Myocyte (in vitro differentiated cells): ENCODE results near the gene ACOXL. TPM values are rescaled to one million over a fixed set of nuclear protein-coding genes. Genes with fewer than 3 reads are reported as not detected.
"Not testable (repeated sequence)": the region's sequence is repeated elsewhere in the genome, so short reads cannot be mapped to it uniquely, and the experiment has no call there.

Experiments used
- DNase-seq: peaks from one replicate; pipeline ENCODE4 v3.0.0-alpha.2; 2012; ENCODE audit warnings: low read depth
- total RNA-seq: library from RNA; depleted of rRNA; stranded (reverse); fragments of >200 nt; gene quantifications from 2 replicates; pipeline ENCODE4 v1.2.3, GENCODE V29; 2014

The ACOXL gene
- total RNA-seq, 1 donor from 2014 or later, result not detected

GRCh38 chr2:110960954-110961353 is 228.6 kb downstream of the ACOXL start:
- DNase-seq, result no peak

GRCh38 chr2:110961643-110962042 is 229.3 kb downstream of the ACOXL start:
- not testable (repeated sequence) for DNase-seq

- DNase-seq, result no peak
Measured at GRCh38 chr2:110969696-110970095, 237.3 kb downstream of the ACOXL start.

GRCh38 chr2:110970201-110970600 is 237.8 kb downstream of the ACOXL start:
- DNase-seq, result no peak

GRCh38 chr2:110971811-110972210 is 239.4 kb downstream of the ACOXL start:
- DNase-seq, result no peak

- no peak for DNase-seq
Measured at GRCh38 chr2:110973262-110973661, 240.9 kb downstream of the ACOXL start.

- DNase-seq, result no peak
Measured at GRCh38 chr2:110977403-110977802, 245.0 kb downstream of the ACOXL start.

- DNase-seq, result no peak
Measured at GRCh38 chr2:110978148-110978547, 245.8 kb downstream of the ACOXL start.

- peak; percentile 49 for DNase-seq
Measured at GRCh38 chr2:110978756-110979470, 246.5 kb downstream of the ACOXL start.

- DNase-seq, result no peak
Measured at GRCh38 chr2:110979471-110980338, 247.3 kb downstream of the ACOXL start.

GRCh38 chr2:110980339-110981062 is 248.1 kb downstream of the ACOXL start:
- no peak for DNase-seq

GRCh38 chr2:110983133-110983532 is 250.8 kb downstream of the ACOXL start:
- DNase-seq, result no peak

GRCh38 chr2:110984694-110985490 is 252.5 kb downstream of the ACOXL start:
- no peak for DNase-seq

GRCh38 chr2:110990440-110990839 is 258.1 kb downstream of the ACOXL start:
- DNase-seq, result no peak

- no peak for DNase-seq
Measured at GRCh38 chr2:110991911-110992310, 259.5 kb downstream of the ACOXL start.

- no peak for DNase-seq
Measured at GRCh38 chr2:110992886-110993285, 260.5 kb downstream of the ACOXL start.

GRCh38 chr2:110993557-110994231 is 261.3 kb downstream of the ACOXL start:
- DNase-seq, result peak; percentile 10

- no peak for DNase-seq
Measured at GRCh38 chr2:110994250-110994961, 262.0 kb downstream of the ACOXL start.

- no peak for DNase-seq
Measured at GRCh38 chr2:110995911-110996310, 263.5 kb downstream of the ACOXL start.
